ENCODE data around the gene THSD4. TPM values are rescaled to one million over a fixed set of nuclear protein-coding genes. Genes with fewer than 3 reads are reported as not detected.

Gene THSD4
- total and polyA plus RNA-seq, 9 of the 15 experiments (the other 6 are each of a cell fraction or from before 2014, with no cell fraction given): 0.04 TPM; not detected in 5

GRCh38 chr15:71508081-71508682, 392.9 kb downstream of the THSD4 start:
- Histone ChIP-seq H3K79me2 (ENCODE audit: control insufficient read depth, insufficient read depth, low read length) (no peaks in the 10 kb centered on the region), H4K20me1 (replicated peaks; ENCODE audit: control insufficient read depth, insufficient read depth, low read length) (no peaks in the 10 kb centered on the region), H3K27ac (ENCODE audit: extremely low read depth, low read depth, low read length) (no peak overlapping the region), H3K9ac (ENCODE audit: insufficient read depth in 1 of 2, low read depth in 2 of 2, low read length in 2 of 2) (no peak overlapping the region), H3K4me1 (replicated peaks in 1 of 2; ENCODE audit: control insufficient read depth in 2 of 2, insufficient read depth in 2 of 2, low read length in 2 of 2) (no peaks in the 10 kb centered on the region), H3K36me3 (ENCODE audit: control insufficient read depth, insufficient read depth, low read length) (no peaks in the 10 kb centered on the region), H3K27me3 (ENCODE audit: control insufficient read depth in 2 of 2, insufficient read depth in 2 of 2, low read length in 2 of 2) (no peaks in the 10 kb centered on the region; a peak in 1 of 5 replicates), H2AFZ (ENCODE audit: low read depth, low read length) (no peak overlapping the region), H3K4me2 (ENCODE audit: insufficient read depth, low read length) (no peak overlapping the region), H3K4me3 (no peak overlapping the region), H3K9me1 (ENCODE audit: control insufficient read depth, insufficient read depth, low read length) (no peaks in the 10 kb centered on the region), H3K9me3 (replicated peaks; ENCODE audit: control insufficient read depth, insufficient read depth, low read depth, low read length) (no peaks in the 10 kb centered on the region)
- no peak for TF ChIP-seq ZNF79 (CRISPR knock-in tag; IDR thresholded peaks at IDR 0.05; ENCODE audit: low read depth)
- TF ChIP-seq POLR2AphosphoS2 (IDR thresholded peaks at IDR 0.05; ENCODE audit: low read length): no peak
- TF ChIP-seq MTF1 (CRISPR knock-in tag; IDR thresholded peaks at IDR 0.05; ENCODE audit: borderline replicate concordance): no peak
- no peak for TF ChIP-seq SRSF7 (optimal IDR thresholded peaks at IDR 0.05; ENCODE audit: low read depth, low read length)
- TF ChIP-seq SUPT5H (IDR thresholded peaks at IDR 0.05): no peak
- ChIA-PET POLR2A (interaction anchor here (0.7 kb wide), 1 partner anchor 263 kb away, joined by 3 read pairs; no protein-coding TSS in a partner anchor), CTCF (ENCODE audit: low intra/inter-chr PET ratio) (no interaction called here)
- FAIRE-seq (no peak), DNase-seq (ENCODE audit: extremely low read depth in 1 of 4, low spot score in 3 of 4) (no peak), ATAC-seq (no peak)
- in situ Hi-C loops (cut with MboI): no loop called here
- intact Hi-C loops (cut with micrococcal nuclease): no loop called here
- no TSS peak for BruUV-seq (replicated peaks)
- WGBS (ENCODE audit: insufficient coverage, low coverage, missing lambda C conversion rate): 0% methylated on average over 4 of the region's 4 CpGs

DNA sequence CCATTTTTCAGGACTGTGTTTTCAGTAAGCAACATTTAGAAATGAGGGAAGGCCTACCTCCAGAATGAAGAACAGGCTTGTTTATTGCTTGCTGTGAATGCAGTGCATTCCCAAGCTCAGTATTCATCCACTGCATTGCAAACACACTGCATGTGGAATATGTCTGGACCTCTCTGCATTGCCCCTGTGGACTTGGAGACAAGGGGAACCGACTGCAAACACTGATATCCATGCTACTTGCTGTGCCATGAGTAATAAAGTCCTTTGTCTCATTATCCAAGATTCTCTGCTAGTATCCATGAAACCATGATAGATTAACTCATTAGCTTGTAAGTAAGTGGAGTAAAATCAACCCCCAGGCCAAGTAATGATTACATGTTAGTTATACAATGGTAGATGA, 393.9 kb downstream of the THSD4 start:
- CTCF ChIA-PET (ENCODE audit: low intra/inter-chr PET ratio): no interaction called here
- intact Hi-C loops (cut with micrococcal nuclease) (no loop called here), in situ Hi-C loops (cut with MboI) (no loop called here)
- ATAC-seq (no peak), DNase-seq (ENCODE audit: extremely low read depth in 1 of 4, low spot score in 3 of 4) (no peak), FAIRE-seq (no peak)
- H3K9me3 ChIP-seq (replicated peaks; ENCODE audit: control insufficient read depth, insufficient read depth, low read depth, low read length): no peaks in the 10 kb centered on the region
- H3K9me1 ChIP-seq (ENCODE audit: control insufficient read depth, insufficient read depth, low read length): no peaks in the 10 kb centered on the region
- POLR2A ChIA-PET: no interaction called here
- H3K4me2 ChIP-seq (ENCODE audit: insufficient read depth, low read length): no peak overlapping the region
- no peak overlapping the region for H3K27ac ChIP-seq (ENCODE audit: extremely low read depth, low read depth, low read length)
- no peak overlapping the region for H3K9ac ChIP-seq (ENCODE audit: insufficient read depth in 1 of 2, low read depth in 2 of 2, low read length in 2 of 2)
- no peak overlapping the region for H3K4me3 ChIP-seq
- no peak for TF ChIP-seq ZNF764 (CRISPR knock-in tag; IDR thresholded peaks at IDR 0.05; ENCODE audit: low read depth)
- no peak for TF ChIP-seq CBFA2T2 (conservative IDR thresholded peaks at IDR 0.05)
- no peak for TF ChIP-seq IRF9 (tag; IDR thresholded peaks at IDR 0.05)
- TF ChIP-seq, protein P1, sequence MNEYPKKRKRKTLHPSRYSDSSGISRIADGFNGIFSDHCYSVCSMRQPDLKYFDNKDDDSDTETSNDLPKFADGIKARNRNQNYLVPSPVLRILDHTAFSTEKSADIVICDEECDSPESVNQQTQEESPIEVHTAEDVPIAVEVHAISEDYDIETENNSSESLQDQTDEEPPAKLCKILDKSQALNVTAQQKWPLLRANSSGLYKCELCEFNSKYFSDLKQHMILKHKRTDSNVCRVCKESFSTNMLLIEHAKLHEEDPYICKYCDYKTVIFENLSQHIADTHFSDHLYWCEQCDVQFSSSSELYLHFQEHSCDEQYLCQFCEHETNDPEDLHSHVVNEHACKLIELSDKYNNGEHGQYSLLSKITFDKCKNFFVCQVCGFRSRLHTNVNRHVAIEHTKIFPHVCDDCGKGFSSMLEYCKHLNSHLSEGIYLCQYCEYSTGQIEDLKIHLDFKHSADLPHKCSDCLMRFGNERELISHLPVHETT (CRISPR knock-in tag; conservative IDR thresholded peaks at IDR 0.05 in 1 of 2, IDR thresholded peaks at IDR 0.05 in 1 of 2): no peak
- TF ChIP-seq ZBTB8A (IDR thresholded peaks at IDR 0.05; ENCODE audit: partially characterized antibody): no peak
- no peak for TF ChIP-seq NFRKB (IDR thresholded peaks at IDR 0.05; ENCODE audit: low read depth)
- WGBS (ENCODE audit: insufficient coverage, low coverage, missing lambda C conversion rate): 0% methylated on average over 1 of the region's 1 CpG
- no peak overlapping the region for H2AFZ ChIP-seq (ENCODE audit: low read depth, low read length)
- no peaks in the 10 kb centered on the region for H3K36me3 ChIP-seq (ENCODE audit: control insufficient read depth, insufficient read depth, low read length)
- H3K27me3 ChIP-seq (ENCODE audit: control insufficient read depth in 2 of 2, insufficient read depth in 2 of 2, low read length in 2 of 2): no peaks in the 10 kb centered on the region
- H4K20me1 ChIP-seq (replicated peaks; ENCODE audit: control insufficient read depth, insufficient read depth, low read length): no peaks in the 10 kb centered on the region
- no peaks in the 10 kb centered on the region for H3K4me1 ChIP-seq (replicated peaks in 1 of 2; ENCODE audit: control insufficient read depth in 2 of 2, insufficient read depth in 2 of 2, low read length in 2 of 2)
- no peaks in the 10 kb centered on the region for H3K79me2 ChIP-seq (ENCODE audit: control insufficient read depth, insufficient read depth, low read length)
- no TSS peak for BruUV-seq (replicated peaks)
